Measurements from ENCODE around the gene SPTBN2.

The SPTBN2 gene

DNA sequence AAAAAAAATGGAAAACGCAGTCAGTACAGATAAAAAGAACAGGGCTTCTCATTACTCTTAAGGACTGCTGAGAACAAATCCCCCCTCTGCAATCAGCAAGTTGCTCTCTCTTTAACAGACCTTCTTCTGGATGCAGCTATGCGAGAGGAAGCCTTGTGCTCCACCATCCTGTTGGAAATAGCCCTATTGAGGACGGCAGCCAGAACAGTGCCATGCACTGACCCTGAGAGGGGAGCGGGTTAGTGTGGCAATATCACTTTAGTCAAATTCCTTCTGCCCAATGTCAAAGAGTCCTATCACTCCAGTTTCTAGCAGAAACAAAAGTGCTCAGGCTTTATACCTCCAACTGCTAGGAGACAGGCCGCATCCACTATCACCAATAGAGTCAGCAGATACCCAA lies 58.2 kb downstream of the SPTBN2 start:
- TF ChIP-seq, protein P1, sequence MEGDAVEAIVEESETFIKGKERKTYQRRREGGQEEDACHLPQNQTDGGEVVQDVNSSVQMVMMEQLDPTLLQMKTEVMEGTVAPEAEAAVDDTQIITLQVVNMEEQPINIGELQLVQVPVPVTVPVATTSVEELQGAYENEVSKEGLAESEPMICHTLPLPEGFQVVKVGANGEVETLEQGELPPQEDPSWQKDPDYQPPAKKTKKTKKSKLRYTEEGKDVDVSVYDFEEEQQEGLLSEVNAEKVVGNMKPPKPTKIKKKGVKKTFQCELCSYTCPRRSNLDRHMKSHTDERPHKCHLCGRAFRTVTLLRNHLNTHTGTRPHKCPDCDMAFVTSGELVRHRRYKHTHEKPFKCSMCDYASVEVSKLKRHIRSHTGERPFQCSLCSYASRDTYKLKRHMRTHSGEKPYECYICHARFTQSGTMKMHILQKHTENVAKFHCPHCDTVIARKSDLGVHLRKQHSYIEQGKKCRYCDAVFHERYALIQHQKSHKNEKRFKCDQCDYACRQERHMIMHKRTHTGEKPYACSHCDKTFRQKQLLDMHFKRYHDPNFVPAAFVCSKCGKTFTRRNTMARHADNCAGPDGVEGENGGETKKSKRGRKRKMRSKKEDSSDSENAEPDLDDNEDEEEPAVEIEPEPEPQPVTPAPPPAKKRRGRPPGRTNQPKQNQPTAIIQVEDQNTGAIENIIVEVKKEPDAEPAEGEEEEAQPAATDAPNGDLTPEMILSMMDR (IDR thresholded peaks at IDR 0.05; ENCODE audit: borderline replicate concordance, insufficient read depth, low read depth, low read length), result no peak
- no peak overlapping the region for H3K4me3 ChIP-seq (ENCODE audit: low read depth, low read length)

DNA sequence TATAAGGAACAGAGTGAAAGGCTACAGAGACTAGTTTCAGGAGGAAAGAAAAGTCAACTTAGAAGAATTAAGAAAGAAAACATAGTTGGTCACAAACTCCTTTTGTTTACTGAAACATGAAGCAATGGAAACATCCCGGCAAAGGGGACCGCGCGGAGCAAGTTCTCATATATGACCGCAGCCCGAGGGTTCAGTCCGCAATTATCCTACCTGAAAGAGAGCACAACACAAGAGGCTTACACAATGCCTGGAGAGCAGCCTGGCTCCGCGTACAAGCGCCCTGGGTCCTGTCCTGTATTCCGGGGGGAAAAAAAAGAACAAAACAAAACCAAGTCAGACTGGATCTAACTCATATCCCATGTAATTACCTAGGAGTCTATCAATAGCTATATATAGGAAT lies 63.6 kb downstream of the SPTBN2 start:
- no peak overlapping the region for H3K4me3 ChIP-seq (ENCODE audit: low read depth, low read length)
- TF ChIP-seq, protein P1 (IDR thresholded peaks at IDR 0.05; ENCODE audit: borderline replicate concordance, insufficient read depth, low read depth, low read length), result no peak

DNA sequence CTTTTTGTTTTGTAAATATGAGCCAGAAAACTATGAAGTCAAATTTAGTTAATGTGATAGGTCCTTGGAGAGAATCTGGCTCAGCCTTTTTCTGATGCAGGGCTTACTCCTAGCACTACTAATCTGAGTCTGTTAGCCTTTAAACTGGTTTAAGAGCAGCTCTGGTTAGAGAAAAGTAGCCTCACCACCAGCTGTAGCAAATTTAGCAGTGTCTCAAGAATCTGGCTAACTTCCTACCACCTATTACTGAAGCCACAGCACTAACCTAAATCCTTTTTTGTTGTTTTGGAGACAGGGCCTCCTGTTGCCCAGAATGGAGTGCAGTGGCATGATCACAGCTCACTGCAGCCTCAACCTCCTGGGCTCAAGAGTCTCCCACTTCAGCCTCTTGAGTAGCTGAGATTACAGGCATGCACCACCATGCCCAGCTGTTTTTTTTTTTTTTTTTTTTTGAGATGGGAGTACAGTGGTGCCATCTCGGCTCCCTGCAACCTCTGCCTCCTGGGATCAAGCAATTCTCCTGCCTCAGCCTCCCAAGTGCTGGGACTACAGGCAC lies 65.2 kb downstream of the SPTBN2 start:
- TF ChIP-seq, protein P1 (IDR thresholded peaks at IDR 0.05; ENCODE audit: borderline replicate concordance, insufficient read depth, low read depth, low read length), result no peak
- H3K4me3 ChIP-seq (ENCODE audit: low read depth, low read length), result no peak overlapping the region

DNA sequence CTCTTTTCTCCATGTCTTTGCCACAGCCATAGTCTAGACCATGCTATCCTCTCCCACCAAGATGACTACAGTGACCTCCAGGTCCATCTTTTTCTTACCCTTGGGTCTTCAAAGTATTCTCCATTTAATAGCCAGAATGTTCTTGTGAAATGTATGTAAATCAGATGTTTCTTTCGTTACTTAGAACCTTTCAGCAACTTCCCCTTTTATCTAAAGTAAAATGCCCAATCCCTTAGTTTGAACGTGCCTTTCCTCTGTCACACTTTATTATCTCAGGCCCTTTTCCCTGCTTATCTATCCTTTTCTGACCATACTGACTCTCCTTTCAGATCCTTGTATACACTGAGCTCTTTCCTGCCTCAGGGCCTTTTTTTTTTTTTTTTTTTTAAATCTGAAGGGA lies 69.3 kb downstream of the SPTBN2 start:
- TF ChIP-seq, protein P1 (IDR thresholded peaks at IDR 0.05; ENCODE audit: borderline replicate concordance, insufficient read depth, low read depth, low read length), result no peak
- H3K4me3 ChIP-seq (ENCODE audit: low read depth, low read length), result no peak overlapping the region

DNA sequence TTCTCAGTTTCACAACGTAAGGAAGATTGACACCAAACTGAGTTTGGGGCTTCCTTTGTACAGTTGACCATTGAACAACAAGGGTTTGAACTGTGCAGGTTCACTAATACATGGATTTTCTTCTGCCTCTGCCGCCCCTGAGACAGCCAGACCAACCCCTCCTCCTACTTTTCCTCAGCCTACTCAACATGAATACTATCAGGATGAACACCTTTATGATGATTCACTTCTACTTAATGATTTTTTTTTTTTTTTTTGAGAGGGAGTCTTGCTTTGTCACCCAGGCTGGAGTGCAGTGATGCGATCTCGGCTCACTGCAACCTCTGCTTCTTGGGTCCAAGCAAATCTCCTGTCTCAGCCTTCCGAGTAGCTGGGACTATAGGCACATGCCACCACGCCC lies 75.9 kb downstream of the SPTBN2 start:
- TF ChIP-seq, protein P1 (IDR thresholded peaks at IDR 0.05; ENCODE audit: borderline replicate concordance, insufficient read depth, low read depth, low read length), result no peak
- no peak overlapping the region for H3K4me3 ChIP-seq (ENCODE audit: low read depth, low read length)

DNA sequence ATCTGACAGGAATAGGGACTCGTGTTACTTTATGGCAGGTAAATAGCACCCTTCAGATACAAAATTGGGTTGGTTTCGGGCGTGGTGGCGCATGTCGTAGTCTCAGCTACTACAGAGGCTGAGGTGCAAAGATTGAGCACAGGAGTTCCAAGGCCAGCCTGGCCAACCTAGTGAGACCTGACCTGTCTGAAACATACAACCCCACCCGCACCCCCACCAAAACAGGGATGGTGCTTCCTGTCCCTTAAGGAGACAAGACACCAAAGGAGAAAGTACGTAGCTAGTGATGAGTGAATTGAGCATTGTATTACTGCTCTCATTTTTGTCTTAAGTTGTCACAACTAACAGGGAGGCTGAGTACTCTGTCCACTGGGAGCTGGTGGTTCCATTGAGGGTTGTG lies 76.4 kb downstream of the SPTBN2 start:
- TF ChIP-seq, protein P1 (IDR thresholded peaks at IDR 0.05; ENCODE audit: borderline replicate concordance, insufficient read depth, low read depth, low read length), result no peak
- no peak overlapping the region for H3K4me3 ChIP-seq (ENCODE audit: low read depth, low read length)

DNA sequence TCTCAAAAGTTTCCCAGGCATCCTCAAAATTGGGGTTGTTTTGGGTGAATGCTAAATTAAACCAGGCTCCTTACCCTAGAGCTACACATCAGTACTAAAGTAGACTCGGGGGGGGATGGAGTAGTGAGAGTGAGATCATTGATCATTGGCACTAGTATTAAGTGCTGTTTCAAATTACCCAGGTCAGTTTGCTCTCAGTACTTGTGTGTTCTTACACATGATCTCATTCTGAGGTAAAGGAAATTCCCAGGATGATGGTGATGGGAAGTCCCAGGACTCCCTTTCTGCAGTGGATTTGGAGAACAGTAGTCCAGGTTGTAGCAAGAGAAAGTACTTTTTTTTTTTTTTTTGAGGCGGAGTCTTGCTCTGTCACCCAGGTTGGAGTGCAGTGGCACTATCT lies 78.0 kb downstream of the SPTBN2 start:
- TF ChIP-seq, protein P1 (IDR thresholded peaks at IDR 0.05; ENCODE audit: borderline replicate concordance, insufficient read depth, low read depth, low read length), result no peak
- H3K4me3 ChIP-seq (ENCODE audit: low read depth, low read length), result no peak overlapping the region

All from GM12875 (cell line).